GM19468 (cell line): Measurements from ENCODE around the gene HOXB2.

Experiments used
- ATAC-seq: cut with Tn5 transposase; IDR thresholded peaks from one replicate; pipeline ENCODE4 v1.9.1; 2021; ENCODE audit warnings: mild to moderate bottlenecking, moderate library complexity, moderate number of reproducible peaks; ENCODE audit not compliant: unreplicated experiment; ENCODE audit errors: extremely low read depth

HOXB2 gene

GRCh38 chr17:48579760-48580554, 35.0 kb upstream of the HOXB2 start:
- no peak for ATAC-seq

- no peak for ATAC-seq
These were observed 34.5 kb upstream of the HOXB2 start for GRCh38 chr17:48579471-48579759.

- ATAC-seq: no peak
These were observed 33.9 kb upstream of the HOXB2 start for GRCh38 chr17:48578616-48579470.

GRCh38 chr17:48577946-48578615, 33.2 kb upstream of the HOXB2 start, which contains the start of gene HOXB4:
Gene HOXB4 (minus strand): TSS chr17:48578350. CDS start chr17:48578319, 31 bp downstream.
- ATAC-seq: no peak

GRCh38 chr17:48577330-48577945, 32.5 kb upstream of the HOXB2 start:
- no peak for ATAC-seq

GRCh38 chr17:48576479-48577309, 31.8 kb upstream of the HOXB2 start:
- ATAC-seq: no peak

- ATAC-seq: no peak
These were observed 31.0 kb upstream of the HOXB2 start for GRCh38 chr17:48575673-48576478.

GRCh38 chr17:48575066-48575582, 30.2 kb upstream of the HOXB2 start:
- ATAC-seq: no peak

- ATAC-seq: no peak
These were observed 29.7 kb upstream of the HOXB2 start for GRCh38 chr17:48574505-48575065.

GRCh38 chr17:48571826-48572417, 27.0 kb upstream of the HOXB2 start:
- ATAC-seq: no peak

GRCh38 chr17:48571024-48571818, 26.3 kb upstream of the HOXB2 start:
- ATAC-seq: no peak

GRCh38 chr17:48570325-48571023, 25.6 kb upstream of the HOXB2 start:
- no peak for ATAC-seq

- no peak for ATAC-seq
These were observed 24.9 kb upstream of the HOXB2 start for GRCh38 chr17:48569674-48570324.

- ATAC-seq: no peak
These were observed 24.3 kb upstream of the HOXB2 start for GRCh38 chr17:48569240-48569582.

GRCh38 chr17:48568499-48569239, 23.8 kb upstream of the HOXB2 start:
- ATAC-seq: no peak
